ENCODE measurements around the gene FAM90A26. TPM values are rescaled to one million over a fixed set of nuclear protein-coding genes. Genes with fewer than 3 reads are reported as not detected.
A peak's percentile ranks its signal among the peaks of the same experiment; 100 is the strongest.
"Not testable (repeated sequence)": the region's sequence is repeated elsewhere in the genome, so short reads cannot be mapped to it uniquely, and the experiment has no call there.

FAM90A26 gene
- total RNA-seq, 1 experiment from 2014 or later, result not detected

GRCh38 chr4:9148611-9149409 is 21.4 kb upstream of the FAM90A26 start:
- POLR2A ChIA-PET; H3K9me2 ChIP-seq (ENCODE audit: insufficient read depth); CTCF ChIA-PET; H3K4me1 ChIP-seq (ENCODE audit: control insufficient read depth in 1 of 2, insufficient read depth in 2 of 2, low read length in 2 of 2); H3K9ac ChIP-seq (ENCODE audit: low read length); H3K79me2 ChIP-seq (ENCODE audit: insufficient read depth, low read length); H3K9me3 ChIP-seq (ENCODE audit: control insufficient read depth in 1 of 2, insufficient read depth in 1 of 2, low read depth in 1 of 2, low read length in 2 of 2); H3K27ac ChIP-seq (ENCODE audit: low read depth, low read length); H4K20me1 ChIP-seq (ENCODE audit: insufficient read depth); H3K36me3 ChIP-seq (ENCODE audit: control insufficient read depth in 1 of 2, insufficient read depth in 2 of 2, low read length in 2 of 2); H3K4me3 ChIP-seq (replicated peaks in 1 of 2; ENCODE audit: low read depth in 1 of 2, low read length in 2 of 2); H3K4me2 ChIP-seq (ENCODE audit: low read length); RAD21 ChIA-PET (ENCODE audit: low non-redundant PET in 1 of 2, low total read pairs in 2 of 2, uncharacterized antibody in 2 of 2, unreplicated experiment in 2 of 2); ATAC-seq; H2AFZ ChIP-seq (ENCODE audit: low read depth, low read length, poor library complexity, severe bottlenecking); BruUV-seq (replicated peaks); intact Hi-C loops (cut with micrococcal nuclease); DNase-seq (ENCODE audit: low read depth, low spot score); H3K27me3 ChIP-seq (ENCODE audit: insufficient read depth, low read length): not testable (repeated sequence)
- peak in 1 of 3 experiments; percentile 25; a peak in 1 of 6 replicates for TF ChIP-seq CTCF (IDR thresholded peaks at IDR 0.05 in 2 of 3, conservative IDR thresholded peaks at IDR 0.05 in 1 of 3; ENCODE audit: borderline replicate concordance in 1 of 3, insufficient read depth in 1 of 3, low read depth in 2 of 3, low read length in 2 of 3)

- Histone ChIP-seq H3K27ac (ENCODE audit: low read depth, low read length) (peak overlapping the region; percentile 64), H3K9ac (ENCODE audit: low read length) (peak overlapping the region; percentile 66), H3K4me3 (replicated peaks in 1 of 2; ENCODE audit: low read depth in 1 of 2, low read length in 2 of 2) (peak overlapping the region; percentile 52 to 58), H3K4me1 (ENCODE audit: control insufficient read depth in 1 of 2, insufficient read depth in 2 of 2, low read length in 2 of 2) (peaks cover 9 to 28% of the 10 kb centered on the region in 2 experiments), H3K4me2 (ENCODE audit: low read length) (peak overlapping the region; percentile 78)
- BruUV-seq (replicated peaks), result TSS peak; percentile 70
- intact Hi-C loops (cut with micrococcal nuclease); H3K36me3 ChIP-seq (ENCODE audit: control insufficient read depth in 1 of 2, insufficient read depth in 2 of 2, low read length in 2 of 2); H2AFZ ChIP-seq (ENCODE audit: low read depth, low read length, poor library complexity, severe bottlenecking); H3K27me3 ChIP-seq (ENCODE audit: insufficient read depth, low read length); H4K20me1 ChIP-seq (ENCODE audit: insufficient read depth); ATAC-seq; DNase-seq (ENCODE audit: low read depth, low spot score); CTCF ChIA-PET; H3K79me2 ChIP-seq (ENCODE audit: insufficient read depth, low read length); H3K9me2 ChIP-seq (ENCODE audit: insufficient read depth); H3K9me3 ChIP-seq (ENCODE audit: control insufficient read depth in 1 of 2, insufficient read depth in 1 of 2, low read depth in 1 of 2, low read length in 2 of 2); RAD21 ChIA-PET (ENCODE audit: low non-redundant PET in 1 of 2, low total read pairs in 2 of 2, uncharacterized antibody in 2 of 2, unreplicated experiment in 2 of 2); POLR2A ChIA-PET: not testable (repeated sequence)
These were observed 18.4 kb upstream of the FAM90A26 start for GRCh38 chr4:9151809-9152179.

Data from HCT116 (cell line).